GM18502 (cell line): ENCODE results near the gene PRR29.
"Not testable (repeated sequence)": the region's sequence is repeated elsewhere in the genome, so short reads cannot be mapped to it uniquely, and the experiment has no call there.

ENCODE experiments used
- ATAC-seq: cut with Tn5 transposase; IDR thresholded peaks from one replicate; pipeline ENCODE4 v1.9.1; 2021; ENCODE audit warnings: mild to moderate bottlenecking; ENCODE audit not compliant: unreplicated experiment, poor library complexity

The PRR29 gene

DNA sequence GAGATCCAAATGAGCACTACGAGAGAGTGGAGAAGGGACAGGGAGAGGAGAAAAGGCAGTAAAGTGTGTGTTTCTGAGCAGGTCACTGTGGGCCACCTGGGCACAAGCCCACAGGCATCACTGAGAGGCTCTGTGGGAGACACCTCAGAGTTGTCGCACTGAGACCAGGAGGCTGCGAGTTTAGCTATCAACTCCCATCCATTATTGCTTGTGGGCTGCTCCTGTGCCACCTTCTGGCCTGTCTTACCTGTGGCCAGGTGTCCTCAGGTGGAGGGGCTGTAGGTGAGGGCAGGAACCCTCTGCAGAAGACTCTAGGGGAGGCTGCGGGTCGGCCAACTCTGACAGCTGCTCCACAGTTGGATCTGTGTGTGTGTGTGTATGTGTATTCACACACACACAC, 2.5 kb upstream of the PRR29 start:
- no peak for ATAC-seq

DNA sequence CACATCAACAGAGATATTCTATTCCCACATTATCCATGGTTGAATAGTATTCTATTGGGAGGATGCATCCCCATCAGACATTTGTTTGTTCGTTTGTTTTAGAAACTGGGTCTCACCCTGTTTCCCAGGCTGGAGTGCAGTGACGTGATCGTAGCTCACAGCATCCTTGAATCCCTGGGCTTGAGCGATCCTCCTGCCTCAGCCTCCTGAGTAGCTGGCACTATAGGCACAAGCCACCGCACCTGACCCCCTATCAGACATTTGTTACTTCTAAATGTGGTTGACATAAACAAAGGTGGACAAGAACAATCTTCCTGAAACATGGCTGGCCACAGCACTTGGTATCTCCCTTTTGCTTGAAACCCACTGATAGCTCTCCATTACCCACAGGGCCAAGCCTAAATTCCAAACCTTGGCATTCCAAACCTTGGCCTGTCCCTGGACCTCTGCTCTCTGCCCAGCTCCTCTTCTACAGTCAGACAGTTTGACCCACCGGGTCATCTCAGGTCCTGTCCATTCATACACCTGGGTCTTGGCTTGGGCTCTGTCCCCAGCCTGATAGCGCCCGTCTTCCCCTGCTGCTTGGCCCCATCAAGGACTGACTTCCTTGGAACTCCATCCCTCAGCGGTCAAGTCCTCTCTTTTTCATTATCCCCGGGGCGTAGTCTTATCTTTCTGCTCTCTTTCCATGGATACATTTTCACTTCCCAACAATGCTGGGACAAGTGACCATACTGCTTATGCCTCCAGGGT, 1.5 kb upstream of the PRR29 start:
- ATAC-seq: no peak

DNA sequence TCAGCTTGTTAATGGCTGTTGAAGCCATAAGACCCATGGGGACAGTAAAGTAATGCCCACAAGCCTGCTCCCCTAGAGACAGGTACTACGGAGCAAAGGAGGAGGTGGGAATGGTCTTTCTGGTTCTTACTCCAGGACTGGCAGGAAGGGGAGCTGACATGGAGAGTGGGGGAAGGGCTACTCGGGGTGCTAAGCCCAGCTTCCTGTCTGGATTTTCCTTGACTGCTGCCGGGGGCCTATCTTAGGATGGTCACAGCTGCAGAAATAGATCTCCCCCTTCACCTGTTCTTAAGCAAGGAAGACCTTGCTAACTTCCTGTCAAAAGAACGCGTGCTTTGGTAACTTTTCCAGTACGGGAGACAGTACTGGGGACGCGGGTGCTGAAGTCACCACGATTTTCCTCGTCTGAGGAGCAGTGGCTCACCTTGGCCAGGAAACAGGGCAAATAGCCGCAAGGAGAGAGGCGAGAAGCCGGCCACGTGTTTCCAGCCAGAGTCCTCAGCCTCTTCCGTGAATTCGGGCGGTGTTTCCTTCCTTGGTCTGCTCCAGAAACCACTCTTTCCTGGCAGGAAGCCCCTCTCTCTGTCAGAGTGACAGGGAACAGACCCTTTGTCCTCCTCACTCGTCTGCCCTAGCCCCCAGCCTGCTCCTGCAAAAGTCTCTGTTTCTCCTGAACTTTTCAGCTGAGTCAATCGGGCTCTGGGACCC, 656 bp upstream of the PRR29 start:
- no peak for ATAC-seq

DNA sequence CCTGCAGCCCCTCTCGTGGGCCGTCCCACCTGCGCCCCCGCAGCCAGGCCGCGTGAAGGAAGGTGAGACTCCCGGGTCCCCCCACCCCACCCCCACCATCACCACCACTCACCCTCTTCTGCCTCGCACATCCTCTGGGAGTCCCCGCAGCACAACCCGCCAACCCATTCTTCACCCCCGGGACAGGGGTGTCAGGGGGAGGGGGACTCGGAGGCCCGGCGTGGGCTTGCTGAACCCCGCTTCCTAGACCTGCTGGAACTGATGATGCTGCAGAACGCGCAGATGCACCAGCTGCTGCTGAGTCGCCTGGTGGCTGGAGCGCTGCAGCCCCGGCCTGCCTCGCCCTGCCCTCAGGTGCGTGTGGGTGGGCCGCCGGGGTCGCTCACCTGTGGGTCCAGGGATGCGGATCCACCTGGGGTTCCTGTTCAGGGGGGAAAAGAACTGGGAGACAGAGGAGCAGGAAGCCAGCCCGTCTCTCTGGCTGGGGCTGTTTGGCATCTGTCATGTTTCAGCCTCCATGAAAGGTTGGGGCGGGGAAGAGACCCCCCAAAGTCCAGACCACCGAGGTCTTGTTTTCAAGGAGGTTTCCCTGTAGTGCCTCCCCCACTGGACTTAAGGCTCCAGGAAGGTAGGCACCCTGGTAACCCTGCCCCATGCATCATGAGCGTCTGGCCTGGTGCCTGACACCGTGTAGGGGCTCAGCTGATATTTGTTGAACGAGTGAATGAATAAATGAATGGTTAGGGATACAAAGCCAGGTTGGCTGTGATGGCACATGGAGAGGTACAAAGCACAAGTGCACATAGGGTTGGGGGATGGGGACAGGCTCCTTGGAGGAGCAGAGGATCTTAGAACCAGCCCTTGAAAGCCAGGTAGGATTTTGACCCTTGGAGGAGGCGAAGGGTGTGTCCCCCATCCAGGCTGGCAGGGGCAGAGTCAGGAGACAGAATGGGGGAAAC, 849 bp downstream of the PRR29 start:
- no peak for ATAC-seq

DNA sequence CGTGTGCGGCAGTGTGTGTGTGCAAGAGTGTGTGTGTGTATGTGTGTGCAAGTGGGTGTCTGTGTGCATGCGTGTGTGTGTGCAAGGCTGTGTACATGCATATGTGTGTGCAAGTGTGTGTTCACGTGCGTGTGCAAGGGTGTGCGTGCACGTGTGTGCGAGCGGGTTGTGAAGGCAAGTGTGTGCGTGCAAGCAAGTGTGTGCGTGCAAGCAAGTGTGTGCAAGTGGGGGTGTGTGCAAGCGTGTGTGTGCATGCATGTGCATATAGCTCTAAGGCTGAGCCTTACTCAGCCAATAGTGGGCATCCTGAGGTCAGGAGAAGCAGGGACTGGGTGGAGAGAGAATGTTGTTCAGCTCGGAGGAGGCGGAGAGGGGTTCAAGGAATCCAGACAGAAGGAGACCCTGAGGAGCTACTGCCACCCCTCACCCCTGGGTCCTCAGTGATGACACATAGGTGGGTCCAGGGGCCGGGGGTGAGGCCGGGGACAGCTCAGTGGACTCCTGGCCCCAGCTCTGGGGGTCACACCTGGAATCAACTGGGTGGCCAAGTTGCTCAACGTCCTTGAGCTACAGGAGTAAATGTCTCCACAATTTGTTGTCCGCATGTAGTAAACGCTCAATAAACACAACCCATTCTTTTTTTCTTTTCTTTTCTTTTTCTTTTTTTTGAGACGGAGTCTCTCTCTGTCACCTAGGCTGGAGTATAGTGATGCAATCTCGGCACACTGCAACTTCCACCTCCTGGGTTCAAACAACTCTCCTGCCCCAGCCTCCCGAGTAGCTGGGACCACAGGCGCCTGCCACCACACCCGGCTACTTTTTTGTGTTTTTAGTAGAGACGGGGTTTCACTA, 1.8 kb downstream of the PRR29 start:
- ATAC-seq: no peak

DNA sequence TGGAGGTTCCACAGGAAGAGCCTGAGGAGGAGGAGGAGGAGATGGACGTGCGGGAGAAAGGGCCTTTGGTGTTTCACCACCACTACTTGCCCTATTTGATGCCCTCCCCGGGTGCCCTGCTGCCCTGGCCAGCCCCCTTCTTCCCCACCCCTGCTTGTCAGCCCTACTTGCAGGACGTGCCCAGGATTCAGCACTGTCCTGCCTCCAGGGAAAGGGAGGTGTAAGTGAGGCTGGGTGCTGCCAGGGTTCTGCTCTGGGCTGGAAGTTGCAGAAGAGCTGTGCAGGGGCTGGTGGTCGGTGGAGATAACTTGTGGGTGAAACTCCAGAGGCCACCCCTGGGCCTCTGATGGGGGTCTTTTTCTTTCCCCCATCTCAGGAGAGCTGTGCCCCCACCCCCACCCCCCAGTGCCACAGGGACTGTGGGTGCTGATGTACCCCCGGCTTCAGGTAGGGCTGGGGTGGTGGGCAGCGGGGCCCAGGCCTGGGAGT, 3.0 kb downstream of the PRR29 start:
- ATAC-seq: no peak

DNA sequence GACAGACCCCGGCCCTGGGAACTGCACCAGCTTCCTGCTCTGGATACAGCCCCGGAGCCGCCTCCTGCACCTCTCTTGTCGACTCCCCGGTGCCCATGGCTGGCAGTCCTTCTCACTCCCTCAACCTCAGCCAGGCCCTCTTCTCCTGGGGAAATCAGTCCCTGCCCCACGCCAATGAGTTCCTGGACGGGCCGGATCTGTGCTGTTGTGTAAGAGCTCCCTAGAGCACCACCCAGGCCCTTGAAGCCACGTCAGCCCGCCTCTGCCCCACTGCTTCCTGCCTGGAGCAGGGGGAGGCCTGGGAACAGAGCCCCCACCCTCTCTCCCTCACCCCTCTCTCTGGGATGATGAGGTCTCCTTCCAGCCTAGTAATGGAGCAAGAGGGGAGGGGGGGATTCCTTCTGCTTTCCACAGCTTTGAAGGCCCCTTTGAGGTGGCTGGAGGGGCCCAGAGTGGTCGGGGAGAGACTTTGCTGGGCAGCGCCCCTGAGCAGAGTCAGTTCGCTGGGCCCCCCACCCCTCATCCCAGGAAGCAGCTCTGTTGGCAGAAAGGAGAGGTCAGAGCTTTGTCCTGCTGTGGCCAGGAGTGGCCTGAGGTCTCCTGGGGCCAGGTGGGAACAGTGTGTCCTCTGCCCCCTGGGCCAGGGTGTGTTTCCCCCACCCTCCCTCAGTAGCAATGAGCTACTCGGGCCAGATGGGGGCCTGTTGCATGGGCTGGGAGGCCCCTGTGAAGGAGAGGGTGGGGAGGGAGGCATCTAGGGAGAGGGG, 3.8 kb downstream of the PRR29 start:
- ATAC-seq: no peak

DNA sequence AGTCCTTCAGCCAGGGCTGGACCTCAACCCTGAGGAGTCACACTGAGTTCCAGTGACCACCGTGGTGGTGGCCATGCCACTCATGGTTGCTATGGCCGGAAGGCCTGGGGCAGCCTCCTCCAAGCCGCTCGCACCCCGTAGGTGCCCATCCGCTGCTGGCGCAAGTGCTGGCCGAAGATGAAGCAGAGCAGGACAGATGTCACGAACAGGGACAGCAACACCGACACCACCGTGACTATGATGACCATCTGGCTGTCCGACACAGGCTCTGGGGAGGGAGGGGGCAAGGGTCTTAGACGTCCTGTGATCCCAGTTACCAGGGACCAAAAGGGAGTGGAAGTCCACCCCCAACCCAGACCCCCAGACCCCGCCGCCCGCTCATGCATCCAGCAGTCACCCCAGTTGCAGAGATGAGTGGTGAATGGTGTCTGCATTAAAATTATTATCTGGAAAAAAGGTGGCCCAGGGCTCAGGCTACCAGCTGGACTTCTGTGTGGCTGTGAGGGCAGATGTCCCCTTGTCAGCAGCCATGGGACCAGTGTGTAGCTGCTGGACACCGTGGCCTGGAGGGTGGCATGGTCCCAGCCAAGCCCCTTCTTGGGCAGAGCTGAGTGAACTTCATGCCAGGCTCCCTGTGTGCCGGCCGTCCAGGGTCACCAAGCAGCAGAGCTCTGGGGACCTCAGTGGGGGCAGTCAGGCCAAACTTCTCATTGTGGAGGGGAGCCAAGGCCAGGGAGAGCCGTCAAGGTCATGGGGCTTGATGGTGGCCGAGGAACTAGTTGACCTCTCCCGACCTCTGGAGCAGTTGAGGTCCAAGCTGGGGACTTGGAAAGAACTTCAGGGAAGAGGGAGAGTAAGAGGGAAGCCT, 4.7 kb downstream of the PRR29 start:
- no peak for ATAC-seq

DNA sequence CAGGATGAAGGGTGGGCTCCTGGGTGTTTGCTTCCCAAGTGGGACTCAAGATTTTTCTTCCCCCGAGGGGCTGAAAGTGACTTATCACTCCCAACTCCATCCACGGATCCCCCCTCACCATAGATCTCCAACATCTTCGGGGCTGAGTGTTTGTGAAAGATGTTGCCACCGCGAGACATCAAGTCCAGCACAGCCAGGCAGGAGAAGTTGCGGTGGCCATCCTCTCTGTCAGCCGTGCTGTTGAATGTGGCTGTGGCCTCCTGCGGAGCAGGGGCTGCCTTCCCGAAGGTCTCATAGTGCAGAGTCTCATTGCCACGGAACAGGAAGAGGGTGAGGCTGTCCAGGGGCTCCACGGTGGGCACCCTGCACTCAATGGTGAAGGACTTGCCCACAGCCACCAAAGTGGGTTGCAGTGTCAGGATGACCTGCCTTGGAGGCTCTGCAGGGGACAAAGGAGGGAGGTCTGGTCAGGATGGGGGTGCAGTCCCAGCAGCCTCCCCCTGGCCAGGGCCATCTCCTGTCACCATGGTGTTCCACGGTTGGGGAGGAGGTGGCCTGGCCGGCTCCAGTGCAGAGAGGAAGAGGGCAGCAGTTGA, 5.5 kb downstream of the PRR29 start:
- ATAC-seq: no peak

DNA sequence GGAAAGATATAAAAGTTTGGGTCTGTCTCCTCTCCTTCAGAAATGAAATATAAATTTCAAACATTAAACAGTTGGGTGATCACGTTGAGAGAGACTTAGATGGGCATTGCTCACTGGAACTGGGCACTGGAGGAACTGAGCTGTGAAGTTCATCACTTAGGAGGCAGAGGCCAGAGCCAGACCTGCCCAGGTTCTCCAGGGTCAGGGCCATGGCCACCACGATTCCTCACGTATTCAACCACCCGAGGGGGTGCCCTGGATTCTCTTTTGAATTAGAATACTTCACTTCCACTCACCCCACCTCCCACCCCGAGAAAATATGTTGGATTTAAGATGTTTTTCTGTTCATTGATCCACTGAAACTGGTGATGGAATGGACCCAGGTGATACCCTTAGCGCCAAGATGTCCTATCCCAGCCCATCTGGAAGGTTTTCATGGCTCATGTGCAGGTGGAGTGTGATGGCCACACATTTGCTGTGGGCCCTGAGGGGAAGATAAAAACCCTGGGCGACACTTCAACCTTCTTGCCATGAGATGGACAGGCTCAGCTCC, 6.1 kb downstream of the PRR29 start:
- no peak for ATAC-seq

DNA sequence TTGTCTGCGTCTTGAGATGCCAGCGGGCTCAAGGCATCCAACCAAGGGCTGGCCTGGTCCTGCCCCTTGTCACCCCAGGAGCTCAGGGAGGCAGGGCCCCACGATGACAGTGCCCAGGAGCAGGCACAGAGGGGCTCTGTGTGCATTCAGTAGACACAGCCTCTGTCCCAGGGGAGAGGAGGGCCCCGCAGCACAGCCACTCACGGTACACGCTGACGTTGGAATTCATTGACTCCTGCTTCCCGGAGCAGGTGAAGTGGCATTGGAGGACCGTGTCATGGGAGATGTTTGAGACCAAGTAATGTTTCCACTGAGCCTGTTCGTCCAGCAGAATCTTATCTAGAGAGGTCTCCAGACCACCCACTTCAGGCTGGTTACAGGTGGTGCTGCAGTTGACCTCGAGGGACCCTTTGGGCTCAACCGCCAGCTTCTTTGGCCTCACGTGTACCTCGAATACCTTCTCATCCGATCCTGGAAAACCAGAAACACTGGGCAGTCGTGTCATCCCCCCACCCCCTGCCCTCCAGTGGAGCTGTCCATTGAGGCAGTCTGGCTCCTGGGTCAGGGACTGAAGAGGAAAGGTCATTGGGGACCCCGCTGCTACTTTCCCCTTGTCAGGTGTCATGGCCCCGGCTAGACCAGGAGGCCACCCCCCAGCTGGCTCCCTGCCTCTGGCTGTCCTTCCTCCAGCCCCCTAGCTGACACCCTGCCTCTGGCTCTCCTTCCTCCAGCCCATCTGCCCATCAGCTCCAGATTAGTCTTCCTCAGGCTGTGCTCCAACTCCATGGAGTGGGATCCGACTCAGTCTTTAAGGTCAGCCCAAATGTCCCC, 7.0 kb downstream of the PRR29 start:
- no peak for ATAC-seq

DNA sequence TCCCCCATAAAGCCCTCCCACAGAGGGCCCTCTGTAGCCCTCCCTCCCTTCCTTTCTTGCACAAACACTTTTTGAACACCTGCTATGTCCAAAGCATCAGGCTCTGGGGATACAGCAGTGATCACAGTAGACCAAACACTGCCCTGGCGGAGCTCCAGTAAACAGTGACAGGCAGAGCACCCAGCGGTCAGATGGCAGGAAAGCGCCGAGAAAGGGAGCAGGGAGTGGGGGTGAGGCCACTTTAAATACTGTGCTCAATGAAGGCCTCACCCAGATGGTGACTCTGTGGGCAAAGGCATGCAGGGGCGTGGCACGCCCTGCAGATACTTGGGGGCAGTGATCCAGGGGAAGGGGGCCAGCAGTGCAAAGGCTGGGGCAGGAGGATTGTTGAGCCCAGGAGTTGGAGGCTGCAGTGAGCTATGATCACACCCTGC, 7.6 kb downstream of the PRR29 start:
- no peak for ATAC-seq

DNA sequence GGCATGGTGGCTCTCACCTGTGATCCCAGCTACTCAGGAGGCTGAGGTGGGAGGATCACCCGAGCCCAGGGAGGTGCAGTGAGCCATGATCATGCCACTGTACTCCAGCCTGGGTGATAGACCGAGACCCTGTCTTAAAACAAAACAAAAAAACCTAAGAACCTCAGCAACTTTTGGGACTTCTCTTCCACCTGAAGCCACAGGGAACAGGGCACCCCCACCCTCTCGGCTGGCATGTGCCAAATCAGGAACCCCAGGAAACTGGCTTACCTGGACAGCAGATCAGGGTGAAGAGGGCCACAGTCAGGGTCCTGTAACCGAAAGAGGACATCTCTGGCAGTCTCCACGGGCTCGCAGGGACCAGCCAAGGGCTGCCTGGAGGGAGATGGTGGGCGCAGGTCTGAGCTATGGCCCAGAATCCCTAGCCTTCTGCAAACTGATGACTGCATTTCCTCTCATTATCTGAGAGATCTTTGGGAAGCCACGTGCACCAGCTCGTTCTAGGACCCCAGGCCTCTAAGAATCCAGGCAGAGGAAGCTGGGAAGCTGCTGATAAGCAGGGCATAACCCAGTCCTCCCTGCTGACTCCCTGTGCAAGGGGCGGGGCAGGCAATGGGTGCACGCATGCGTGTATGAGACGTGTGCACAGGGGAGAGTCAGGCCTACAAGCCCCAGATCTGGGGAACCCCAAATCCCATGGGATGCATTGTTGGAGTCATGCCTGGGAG, 8.4 kb downstream of the PRR29 start:
- ATAC-seq: no peak

DNA sequence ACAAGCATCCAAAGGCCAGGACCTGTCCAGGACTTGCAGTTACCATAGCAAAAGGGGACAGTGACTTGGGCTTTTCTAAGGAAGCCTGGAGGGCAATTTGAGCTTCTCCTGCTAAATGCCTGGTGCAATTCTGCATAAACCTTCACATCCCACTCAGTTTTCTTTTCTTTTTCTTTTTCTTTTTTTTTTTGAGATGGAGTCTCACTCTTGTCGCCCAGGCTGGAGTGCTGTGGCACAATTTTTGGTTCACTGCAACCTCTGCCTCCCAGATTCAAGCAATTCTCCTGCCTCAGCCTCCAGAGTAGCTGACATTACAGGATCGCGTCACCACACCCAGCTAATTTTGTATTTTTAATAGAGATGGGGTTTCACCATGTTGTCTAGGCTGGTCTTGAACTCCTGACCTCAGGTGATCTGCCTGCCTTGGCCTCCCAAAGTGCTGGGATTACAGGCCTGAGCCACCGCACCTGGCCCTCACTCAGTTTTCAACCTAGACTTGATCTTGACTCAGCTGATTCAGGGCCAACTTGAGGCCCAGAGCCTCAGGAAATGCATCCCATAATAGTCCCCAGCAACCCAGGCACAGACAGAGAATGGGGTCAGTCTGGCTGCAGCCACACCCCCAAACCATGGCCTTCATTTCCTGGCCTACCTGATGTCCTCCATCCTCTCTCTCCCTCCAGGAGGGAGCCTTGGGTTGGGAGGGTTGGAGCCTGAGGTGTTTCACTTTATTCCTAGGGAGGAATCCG, 9.1 kb downstream of the PRR29 start:
- ATAC-seq: not testable (repeated sequence)

DNA sequence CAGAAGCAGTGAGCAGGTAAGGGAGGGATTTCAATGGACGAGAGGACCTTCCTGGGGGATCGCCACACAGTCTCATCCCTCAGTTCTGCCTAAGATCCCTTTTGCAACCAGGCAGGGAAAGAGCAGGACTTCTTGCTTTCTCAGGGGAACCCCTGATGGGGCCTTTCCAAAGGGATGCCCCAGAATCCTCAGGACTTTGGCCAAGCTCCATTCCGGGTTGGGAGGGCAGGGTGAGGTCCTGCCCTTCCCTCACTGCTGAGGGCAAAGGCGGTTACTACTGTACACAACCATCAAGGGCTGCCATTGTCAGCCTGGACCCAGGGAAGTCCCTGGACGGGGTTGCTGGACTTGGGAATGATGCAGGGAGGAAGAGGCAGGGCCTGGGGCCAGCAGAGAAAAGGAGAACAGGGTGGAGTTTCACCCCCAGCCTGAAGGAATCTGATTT, 9.7 kb downstream of the PRR29 start:
- no peak for ATAC-seq
